ENCODE measurements around the gene CLEC2D. TPM values are rescaled to one million over a fixed set of nuclear protein-coding genes. Genes with fewer than 3 reads are reported as not detected.
"Not testable (repeated sequence)": the region's sequence is repeated elsewhere in the genome, so short reads cannot be mapped to it uniquely, and the experiment has no call there.

CLEC2D gene
- polyA plus RNA-seq, 4 donors: 8.5 to 31.0 (median 17.2) TPM

DNA sequence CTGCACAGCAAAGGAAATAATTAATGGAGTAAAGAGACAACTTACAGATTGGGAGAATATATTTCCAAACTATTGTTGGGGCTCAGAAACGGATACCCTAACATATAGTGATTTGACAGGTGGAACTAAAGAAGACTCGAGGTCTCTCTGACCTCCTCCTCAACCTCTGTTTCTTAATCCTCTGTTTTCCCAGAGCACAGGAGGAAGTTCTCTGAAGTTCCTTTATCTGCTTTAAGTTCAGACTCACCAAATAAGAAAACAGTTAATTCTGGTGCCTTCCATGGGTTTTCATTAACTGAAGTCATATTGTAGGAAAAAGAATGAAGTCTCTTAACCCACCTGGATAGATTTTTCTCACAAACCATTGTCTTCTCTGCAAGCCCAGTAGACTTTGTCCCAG is 29.2 kb downstream of the CLEC2D start:
- no peak for DNase-seq (ENCODE audit: low read depth in 4 of 4, low spot score in 2 of 4)

DNA sequence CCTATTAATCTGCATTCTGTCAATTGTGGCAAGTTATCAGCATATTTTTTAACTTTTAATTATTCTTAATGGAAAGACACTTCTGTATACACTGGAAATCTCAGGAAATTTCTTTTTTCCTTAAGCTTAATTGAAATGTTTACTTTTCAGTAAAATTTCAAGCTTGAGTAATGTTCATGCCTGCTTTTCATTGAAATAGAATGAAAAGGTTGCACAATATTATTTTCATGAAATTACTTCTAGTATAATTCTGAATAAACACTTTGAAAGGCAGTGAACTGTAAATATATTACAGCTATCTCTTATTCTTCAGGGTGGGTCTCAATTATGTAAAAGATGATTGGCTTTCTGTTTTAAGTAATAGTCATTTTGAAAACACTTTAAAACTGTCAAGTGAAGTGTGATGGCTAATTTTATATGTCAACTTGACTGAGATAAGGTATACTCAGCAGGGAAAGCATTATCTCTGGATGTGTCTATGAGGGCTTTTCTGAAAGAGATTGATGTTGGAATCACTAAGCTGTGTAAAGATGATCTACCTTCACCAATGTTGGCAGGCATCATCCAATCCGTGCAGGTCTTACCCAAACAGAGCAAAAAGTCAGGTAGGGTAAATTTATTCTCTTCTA is 29.9 kb downstream of the CLEC2D start:
- DNase-seq (ENCODE audit: low read depth in 4 of 4, low spot score in 2 of 4): no peak

DNA sequence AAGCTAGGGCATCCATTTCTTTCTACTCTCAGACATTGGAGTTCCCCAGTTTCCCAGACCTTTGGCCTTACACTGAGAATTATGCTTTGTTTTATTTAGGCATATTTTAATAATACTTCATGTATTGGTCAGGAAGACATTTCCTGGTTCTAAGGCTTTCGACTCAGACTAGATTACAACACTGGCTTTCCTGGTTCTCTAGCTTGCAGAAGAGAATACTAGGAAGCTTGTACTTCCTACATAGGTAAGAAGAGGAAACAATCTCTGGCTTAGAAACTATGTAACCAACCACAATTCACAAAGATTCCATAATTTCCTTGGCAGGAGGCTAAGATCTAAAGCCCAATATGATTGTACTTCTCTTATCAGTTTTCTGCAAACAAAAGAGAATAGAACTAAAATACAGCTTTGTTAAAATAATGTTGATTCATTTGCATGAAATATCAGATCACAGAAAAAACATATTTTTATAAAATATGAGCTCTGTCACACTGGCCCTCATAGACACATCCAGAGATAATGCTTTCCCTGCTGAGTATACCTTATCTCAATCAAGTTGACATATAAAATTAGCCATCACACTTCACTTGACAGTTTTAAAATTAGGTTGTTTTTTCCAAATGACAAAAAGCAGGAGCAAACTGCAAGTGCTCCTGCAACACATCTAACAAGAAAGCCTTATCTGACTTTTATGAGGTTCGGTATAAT is 30.5 kb downstream of the CLEC2D start:
- DNase-seq (ENCODE audit: low read depth in 4 of 4, low spot score in 2 of 4): no peak

GRCh38 chr12:9700606-9700956 is 31.1 kb downstream of the CLEC2D start:
- no peak for DNase-seq (ENCODE audit: low read depth in 4 of 4, low spot score in 2 of 4)

- DNase-seq (ENCODE audit: low read depth in 4 of 4, low spot score in 2 of 4): no peak
These were observed 32.1 kb downstream of the CLEC2D start for GRCh38 chr12:9701380-9702154.

GRCh38 chr12:9702255-9702654 is 32.7 kb downstream of the CLEC2D start:
- DNase-seq (ENCODE audit: low read depth in 4 of 4, low spot score in 2 of 4): no peak

GRCh38 chr12:9704561-9704960 is 35.0 kb downstream of the CLEC2D start:
- DNase-seq (ENCODE audit: low read depth in 4 of 4, low spot score in 2 of 4): not testable (repeated sequence)

DNA sequence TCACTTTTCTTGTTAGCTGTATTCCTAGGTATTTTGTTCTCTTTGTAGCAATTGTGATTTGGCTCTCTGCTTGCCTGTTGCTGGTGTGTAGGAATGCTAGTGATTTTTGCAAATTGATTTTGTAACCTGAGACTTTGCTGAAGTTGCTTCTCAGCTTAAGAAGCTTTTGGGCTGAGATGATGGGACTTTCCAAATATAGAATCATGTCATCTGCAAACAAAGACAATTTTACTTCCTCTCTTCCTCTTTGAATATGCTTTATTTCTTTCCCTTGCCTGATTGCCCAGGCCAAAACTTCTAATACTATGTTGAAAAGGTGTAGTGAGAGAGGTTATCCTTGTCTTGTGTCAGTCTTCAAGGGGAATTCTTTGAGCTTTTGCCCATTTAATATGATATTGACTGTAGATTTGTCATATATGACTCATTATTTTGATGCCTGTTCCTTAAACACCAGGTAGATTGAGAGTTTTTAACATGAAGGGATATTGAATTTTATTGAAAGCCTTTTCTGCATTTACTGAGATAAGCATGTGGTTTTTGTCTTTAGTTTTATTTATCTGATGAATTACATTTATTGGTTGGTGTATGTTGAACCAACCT is 36.7 kb downstream of the CLEC2D start:
- DNase-seq (ENCODE audit: low read depth in 4 of 4, low spot score in 2 of 4): no peak

GRCh38 chr12:9707356-9707755 is 37.8 kb downstream of the CLEC2D start:
- no peak for DNase-seq (ENCODE audit: low read depth in 4 of 4, low spot score in 2 of 4)

DNA sequence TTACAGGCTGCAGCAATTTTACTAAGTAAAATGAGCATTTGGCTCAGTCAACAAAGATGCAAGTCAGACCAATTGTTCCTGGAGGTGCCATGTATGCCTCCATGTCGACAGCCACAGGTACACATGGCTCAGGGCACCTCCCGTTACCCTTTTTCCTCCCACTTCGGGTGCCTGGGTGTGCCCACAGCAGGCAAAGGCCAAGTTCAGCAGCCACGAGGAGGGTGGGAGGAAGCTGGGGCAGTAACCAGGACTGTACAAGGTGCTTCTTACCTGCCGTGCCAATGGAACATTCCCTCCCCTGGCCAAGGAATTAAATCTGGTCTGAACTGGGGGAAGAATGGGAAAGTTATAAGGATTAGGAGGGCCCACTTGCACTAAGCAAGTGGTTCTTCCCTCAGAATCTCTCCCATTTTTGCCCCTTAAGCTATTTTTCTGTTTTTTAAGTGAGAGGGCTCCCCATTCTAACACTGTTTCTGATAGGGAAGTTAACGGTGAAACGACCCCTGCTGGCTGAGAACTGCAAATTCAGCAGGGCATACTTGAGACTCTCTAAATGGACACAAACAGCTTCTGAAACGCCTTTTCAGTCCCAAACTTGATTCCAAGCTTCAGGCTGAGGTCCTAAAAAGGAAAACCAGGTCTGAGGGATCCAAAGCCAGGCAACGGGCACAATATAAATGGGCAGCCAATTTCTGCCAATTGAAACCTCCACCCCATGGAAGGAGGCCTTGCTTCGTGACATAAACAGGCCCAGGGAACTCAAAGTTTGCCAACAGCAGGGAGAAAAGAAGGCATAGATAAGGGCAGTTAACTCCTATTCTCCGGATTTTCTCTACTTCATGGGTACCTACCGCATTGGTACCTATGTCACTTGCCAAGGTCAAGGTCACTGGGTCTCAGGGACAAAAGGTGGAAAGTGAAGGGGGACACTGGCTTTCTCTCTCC is 38.6 kb downstream of the CLEC2D start:
- no peak for DNase-seq (ENCODE audit: low read depth in 4 of 4, low spot score in 2 of 4)

DNA sequence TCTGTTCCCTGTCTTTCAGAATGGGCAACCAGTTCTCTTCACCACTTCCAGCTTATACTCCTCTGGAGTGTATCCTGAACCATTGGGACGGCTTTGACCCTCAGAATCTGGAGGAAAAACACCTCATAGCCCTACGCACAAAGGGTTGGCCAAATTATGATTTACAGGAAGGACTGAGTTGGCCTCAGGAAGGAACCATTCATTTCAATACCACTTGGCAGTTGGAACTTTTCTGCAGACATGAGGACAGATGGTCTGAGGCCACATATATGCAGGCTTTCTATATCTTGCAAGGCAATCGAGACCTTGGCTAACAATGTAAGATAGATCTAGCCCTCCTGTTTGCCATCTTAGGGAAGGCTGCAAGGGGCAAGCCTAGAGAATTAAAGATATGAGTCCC is 39.3 kb downstream of the CLEC2D start:
- DNase-seq (ENCODE audit: low read depth in 4 of 4, low spot score in 2 of 4): no peak

- no peak for DNase-seq (ENCODE audit: low read depth in 4 of 4, low spot score in 2 of 4)
These were observed 41.3 kb downstream of the CLEC2D start for GRCh38 chr12:9710584-9711375.

DNA sequence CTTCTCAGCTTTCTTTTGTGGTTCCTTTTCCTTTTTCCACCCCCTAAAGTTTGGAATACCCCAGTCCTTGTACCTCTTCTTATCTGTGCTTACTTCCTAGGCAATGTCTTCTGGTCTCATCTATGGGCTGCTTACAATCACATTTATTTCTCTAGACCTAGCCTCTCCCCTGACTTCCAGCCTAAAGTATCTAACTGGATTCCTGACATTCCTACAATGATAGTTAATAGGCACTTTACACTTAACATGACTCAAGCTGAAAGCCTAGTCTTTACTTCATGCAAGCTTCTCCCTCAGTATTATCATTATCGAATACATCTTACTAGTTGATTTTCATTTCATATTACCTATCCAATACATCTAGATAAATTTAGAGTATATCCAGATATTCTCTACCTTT is 42.2 kb downstream of the CLEC2D start:
- DNase-seq (ENCODE audit: low read depth in 4 of 4, low spot score in 2 of 4): no peak

- not testable (repeated sequence) for DNase-seq (ENCODE audit: low read depth in 4 of 4, low spot score in 2 of 4)
These were observed 43.6 kb downstream of the CLEC2D start for GRCh38 chr12:9713032-9713558.

DNA sequence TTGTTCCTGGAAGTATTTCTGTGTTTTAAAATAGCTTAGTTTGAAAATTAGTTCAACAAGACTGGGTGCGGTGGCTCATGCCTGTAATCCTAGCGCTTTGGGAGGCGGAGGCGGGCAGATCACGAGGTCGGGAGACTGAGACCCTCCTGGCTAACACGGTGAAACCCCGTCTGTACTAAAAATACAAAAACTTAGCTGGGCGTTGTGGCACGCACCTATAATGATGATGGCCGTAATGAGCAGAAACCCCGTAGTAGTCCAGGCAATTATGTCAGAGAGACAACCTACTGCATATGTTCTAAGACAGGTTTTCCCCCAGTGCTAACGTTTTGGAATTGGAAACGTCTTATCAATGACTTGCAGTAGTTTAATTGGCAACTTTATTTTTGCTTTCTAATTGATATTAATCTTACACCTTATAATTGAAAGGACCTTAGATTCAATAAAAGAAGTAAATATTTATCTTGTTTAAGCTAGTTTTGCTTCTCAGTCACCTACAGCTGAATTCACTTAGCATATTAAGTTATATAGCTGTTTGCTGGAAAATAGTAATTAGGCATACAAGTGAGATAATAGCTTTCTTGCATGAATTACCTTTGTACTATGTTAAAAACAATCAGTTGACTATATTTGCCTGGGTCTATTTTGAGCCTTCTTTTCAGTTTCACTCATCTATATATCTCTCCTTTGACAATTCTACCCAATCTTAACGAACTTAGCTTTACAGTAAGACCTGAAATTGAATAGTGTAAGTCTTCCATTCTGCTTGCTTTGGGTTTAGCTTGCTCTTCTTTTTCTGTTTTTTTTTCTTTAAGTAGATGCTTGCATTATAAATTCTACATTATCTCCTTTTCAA is 47.8 kb downstream of the CLEC2D start:
- no peak for DNase-seq (ENCODE audit: low read depth in 4 of 4, low spot score in 2 of 4)

GRCh38 chr12:9718968-9719367 is 49.5 kb downstream of the CLEC2D start:
- DNase-seq (ENCODE audit: low read depth in 4 of 4, low spot score in 2 of 4): no peak

GRCh38 chr12:9719790-9720189 is 50.3 kb downstream of the CLEC2D start:
- no peak for DNase-seq (ENCODE audit: low read depth in 4 of 4, low spot score in 2 of 4)

DNA sequence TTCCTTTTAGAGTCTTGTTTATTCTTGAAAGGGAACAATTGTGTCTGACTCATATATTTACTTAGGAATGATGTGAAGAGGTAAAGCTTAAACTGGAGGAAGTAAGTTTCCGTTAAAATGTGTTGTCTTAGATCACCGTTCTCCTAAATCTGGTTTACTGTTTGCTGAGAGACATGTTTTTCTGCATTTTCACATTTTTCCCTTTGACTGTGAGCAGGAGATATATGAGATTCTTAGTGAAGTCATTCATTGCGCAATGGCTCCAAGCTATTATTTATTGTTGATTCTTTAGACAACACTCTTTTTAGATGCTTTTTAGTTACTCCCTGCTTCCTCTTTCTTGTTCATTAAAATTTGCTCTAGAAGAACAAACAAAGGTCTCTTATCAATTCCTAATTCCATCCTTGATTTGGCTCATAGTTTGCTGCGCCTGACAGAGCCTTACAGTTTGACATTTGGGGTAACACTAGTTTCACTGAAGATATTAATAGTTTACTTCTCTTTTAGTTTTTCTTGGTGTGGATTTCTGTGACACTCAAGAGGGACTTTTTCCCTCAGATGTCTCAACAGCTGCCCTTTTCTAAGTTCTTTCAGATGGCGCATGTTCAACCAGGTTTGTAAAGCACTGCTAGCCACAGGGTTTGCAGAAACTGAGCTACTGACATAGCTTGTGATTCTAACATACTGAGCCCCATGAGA is 52.0 kb downstream of the CLEC2D start:
- no peak for DNase-seq (ENCODE audit: low read depth in 4 of 4, low spot score in 2 of 4)
